ENCODE results near the gene KIRREL3. TPM values are rescaled to one million over a fixed set of nuclear protein-coding genes. Genes with fewer than 3 reads are reported as not detected.

KIRREL3 gene
- polyA plus RNA-seq, 1 of the 3 experiments (the other 2 are of a cell fraction): 3.7 TPM

GRCh38 chr11:126920833-126921232 is 79.7 kb downstream of the KIRREL3 start:
- Histone ChIP-seq H4K20me1 (ENCODE audit: insufficient read depth) (no peaks in the 10 kb centered on the region), H3K4me2 (no peak overlapping the region), H3K9ac (no peak overlapping the region), H3K79me2 (ENCODE audit: insufficient read depth) (peaks cover 14% of the 10 kb centered on the region; the same call in 1 of the 2 replicates), H2AFZ (ENCODE audit: low read depth) (no peak overlapping the region), H3K27ac (ENCODE audit: low read depth in 2 of 2, low read length in 1 of 2) (no peak overlapping the region), H3K27me3 (ENCODE audit: insufficient read depth) (no peaks in the 10 kb centered on the region), H3K36me3 (replicated peaks in 1 of 2; ENCODE audit: control insufficient read depth in 1 of 2, insufficient read depth in 2 of 2, low read length in 1 of 2) (no peaks in the 10 kb centered on the region), H3F3A (replicated peaks; ENCODE audit: insufficient read depth) (peaks cover 18% of the 10 kb centered on the region), H3K4me3 (ENCODE audit: low read depth in 2 of 2, low read length in 1 of 2) (no peak overlapping the region), H3K9me2 (no peaks in the 10 kb centered on the region), H3K4me1 (ENCODE audit: control insufficient read depth in 1 of 2, insufficient read depth in 2 of 2, low read depth in 1 of 2, low read length in 1 of 2) (peaks cover 6 to 9% of the 10 kb centered on the region in 2 experiments; a peak in 2 of 4 replicates), H3K9me3 (no peaks in the 10 kb centered on the region)
- DNase-seq: no peak
- ChIA-PET CTCF (no interaction called here), POLR2A (no interaction called here)
- WGBS (ENCODE audit: low lambda C conversion rate): 85% methylated on average over 4 of the region's 4 CpGs
- no peak for TF ChIP-seq RCOR1 (IDR thresholded peaks at IDR 0.05; ENCODE audit: low read length)
- no peak for TF ChIP-seq IRF3 (IDR thresholded peaks at IDR 0.05; ENCODE audit: low read depth, low read length)
- peak; percentile 26; the same call in 1 of the 2 replicates for TF ChIP-seq CTCF (IDR thresholded peaks at IDR 0.05)
- TF ChIP-seq FOXM1 (IDR thresholded peaks at IDR 0.05; ENCODE audit: low read depth): no peak
- TF ChIP-seq, protein P1, sequence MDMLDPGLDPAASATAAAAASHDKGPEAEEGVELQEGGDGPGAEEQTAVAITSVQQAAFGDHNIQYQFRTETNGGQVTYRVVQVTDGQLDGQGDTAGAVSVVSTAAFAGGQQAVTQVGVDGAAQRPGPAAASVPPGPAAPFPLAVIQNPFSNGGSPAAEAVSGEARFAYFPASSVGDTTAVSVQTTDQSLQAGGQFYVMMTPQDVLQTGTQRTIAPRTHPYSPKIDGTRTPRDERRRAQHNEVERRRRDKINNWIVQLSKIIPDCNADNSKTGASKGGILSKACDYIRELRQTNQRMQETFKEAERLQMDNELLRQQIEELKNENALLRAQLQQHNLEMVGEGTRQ (IDR thresholded peaks at IDR 0.05; ENCODE audit: borderline replicate concordance, low read depth, low read length): no peak
- no peak for TF ChIP-seq TEAD4 (IDR thresholded peaks at IDR 0.05; ENCODE audit: borderline replicate concordance, insufficient read depth)
- TF ChIP-seq EP300 (IDR thresholded peaks at IDR 0.05; ENCODE audit: borderline replicate concordance in 1 of 2, low read depth in 1 of 2, low read length in 1 of 2): no peak
- TF ChIP-seq NRF1 (IDR thresholded peaks at IDR 0.05; ENCODE audit: low read depth, low read length): no peak

DNA sequence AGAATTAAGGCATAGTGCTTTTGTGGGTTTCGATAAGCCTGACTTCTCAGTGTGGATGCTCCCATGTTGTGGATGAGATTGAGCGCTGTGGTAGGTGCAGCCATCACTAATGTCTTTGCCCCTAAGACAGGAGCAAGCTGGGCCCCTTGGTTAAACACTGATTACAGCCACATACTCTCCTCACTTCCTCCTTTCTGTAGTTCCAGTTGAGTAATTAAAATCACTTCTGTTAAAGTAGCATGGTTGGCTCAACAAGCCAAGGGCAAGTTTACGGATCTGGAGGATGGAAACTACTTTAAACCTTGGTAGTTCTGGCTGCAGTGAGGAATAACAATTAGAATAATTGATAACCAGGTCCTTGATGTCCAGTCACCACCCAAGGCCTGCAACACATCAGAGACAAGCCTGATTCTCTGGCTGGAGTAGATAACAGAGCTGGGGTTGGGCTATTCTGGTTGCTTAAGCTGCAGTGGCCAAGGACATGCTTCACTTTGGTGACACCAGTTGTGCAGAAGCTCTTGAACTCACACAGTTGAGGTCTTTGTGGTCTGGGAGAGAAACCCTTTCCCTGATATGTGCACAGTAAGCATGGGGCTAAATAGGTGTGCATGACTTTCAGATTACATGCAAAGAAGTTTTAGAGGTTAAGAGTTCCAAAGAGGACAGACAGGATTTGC is 81.3 kb downstream of the KIRREL3 start:
- peaks cover 11% of the 10 kb centered on the region; the same call in 1 of the 2 replicates for H3K79me2 ChIP-seq (ENCODE audit: insufficient read depth)

More for the DNA sequence above, 81.3 kb downstream of the KIRREL3 start:
- H4K20me1 ChIP-seq (ENCODE audit: insufficient read depth): no peaks in the 10 kb centered on the region
- H3F3A ChIP-seq (replicated peaks; ENCODE audit: insufficient read depth): peaks cover 18% of the 10 kb centered on the region
- no peaks in the 10 kb centered on the region for H3K9me3 ChIP-seq
- H3K27me3 ChIP-seq (ENCODE audit: insufficient read depth): no peaks in the 10 kb centered on the region
- 94% methylated on average over 3 of the region's 3 CpGs for WGBS (ENCODE audit: low lambda C conversion rate)
- no peak overlapping the region for H3K4me2 ChIP-seq
- H2AFZ ChIP-seq (ENCODE audit: low read depth): no peak overlapping the region
- H3K36me3 ChIP-seq (replicated peaks in 1 of 2; ENCODE audit: control insufficient read depth in 1 of 2, insufficient read depth in 2 of 2, low read length in 1 of 2): no peaks in the 10 kb centered on the region
- no peaks in the 10 kb centered on the region for H3K9me2 ChIP-seq
- H3K4me1 ChIP-seq (ENCODE audit: control insufficient read depth in 1 of 2, insufficient read depth in 2 of 2, low read depth in 1 of 2, low read length in 1 of 2): peaks cover 0 to 6% of the 10 kb centered on the region in 2 experiments; a peak in 2 of 4 replicates
- H3K4me3 ChIP-seq (ENCODE audit: low read depth in 2 of 2, low read length in 1 of 2): no peak overlapping the region
- POLR2A ChIA-PET: no interaction called here
- no peak for DNase-seq
- CTCF ChIA-PET: no interaction called here
- TF ChIP-seq YY1 (IDR thresholded peaks at IDR 0.05; ENCODE audit: low read depth) (no peak), FOSL2 (IDR thresholded peaks at IDR 0.05; ENCODE audit: borderline replicate concordance, low read depth) (no peak), MXI1 (IDR thresholded peaks at IDR 0.05; ENCODE audit: low read depth, low read length) (no peak), NFIC (IDR thresholded peaks at IDR 0.05; ENCODE audit: borderline replicate concordance) (no peak), FOXJ3 (CRISPR knock-in tag; IDR thresholded peaks at IDR 0.05) (no peak)
- peak overlapping the region in 1 of 2 experiments; percentile 98; a peak in 2 of 4 replicates for H3K27ac ChIP-seq (ENCODE audit: low read depth in 2 of 2, low read length in 1 of 2)
- no peak overlapping the region for H3K9ac ChIP-seq

Data from SK-N-SH (cell line).